PC-3 (cell line): Measurements from ENCODE around the gene TGFB1I1. TPM values are rescaled to one million over a fixed set of nuclear protein-coding genes. Genes with fewer than 3 reads are reported as not detected.

ENCODE experiments used
- ATAC-seq: fragments of 200-7000 bp; cut with Tn5 transposase; 2 replicates; pipeline ENCODE4 v1.9.1; 2020; ENCODE audit warnings: mild to moderate bottlenecking, moderate library complexity
- BruUV-seq: library from RNA; stranded (reverse); fragments of 400-500 nt; replicated peaks from 2 replicates; lab custom pipeline; 2021; lab: Mats Ljungman, UMichigan
- CTCF ChIA-PET: fragments of 300-600 bp; sonication (Branson Sonifier 250); formaldehyde crosslinking; loops from one replicate; lab custom pipeline; 2022; ENCODE audit warnings: antibody characterized with exemption; lab: Charles Lee
- POLR2A ChIA-PET: fragments of 300-600 bp; sonication (Branson Sonifier 250); formaldehyde crosslinking; loops from one replicate; lab custom pipeline; 2022; ENCODE audit warnings: antibody characterized with exemption; ENCODE audit not compliant: unreplicated experiment; lab: Charles Lee
- DNase-seq: peaks from one replicate; pipeline ENCODE4 v3.0.0-alpha.2; 2015
- H2AFZ ChIP-seq: fragments of 300-600 bp; sonication (generic); 2 replicates; pipeline ENCODE4 v1.6.0; 2016; ENCODE audit warnings: antibody characterized with exemption, low read length
- H3F3A ChIP-seq: fragments of 300-600 bp; sonication (generic); one replicate; pipeline ENCODE4 v1.6.0; 2017; ENCODE audit warnings: antibody characterized with exemption, low read length, control low read depth, mild to moderate bottlenecking; ENCODE audit not compliant: unreplicated experiment
- H3K27ac ChIP-seq: fragments of 300-600 bp; sonication (generic); 2 replicates; pipeline ENCODE4 v1.5.1; 2016; ENCODE audit warnings: mild to moderate bottlenecking, low read length
- H3K27me3 ChIP-seq: fragments of 300-600 bp; sonication (generic); 2 replicates; pipeline ENCODE4 v1.6.1; 2016; ENCODE audit warnings: low read length, mixed read lengths
- H3K36me3 ChIP-seq: fragments of 300-600 bp; sonication (generic); 2 replicates; pipeline ENCODE4 v1.6.1; 2016; ENCODE audit warnings: low read depth, mixed run types, low read length, mixed read lengths
- H3K4me1 ChIP-seq: fragments of 300-600 bp; sonication (generic); 2 replicates; pipeline ENCODE4 v1.5.1; 2016; ENCODE audit warnings: low read length; ENCODE audit not compliant: insufficient read depth
- H3K4me2 ChIP-seq: fragments of 300-600 bp; sonication (generic); 2 replicates; pipeline ENCODE4 v1.6.0; 2016; ENCODE audit warnings: low read length
- H3K4me3 ChIP-seq: fragments of 300-600 bp; sonication (generic); 2 replicates; pipeline ENCODE4 v1.5.1; 2016; ENCODE audit warnings: mild to moderate bottlenecking, low read length, mixed read lengths
- H3K79me2 ChIP-seq: fragments of 300-600 bp; sonication (generic); 2 replicates; pipeline ENCODE4 v1.6.1; 2017; ENCODE audit warnings: low read length, mixed read lengths
- H3K9ac ChIP-seq: fragments of 300-600 bp; sonication (generic); 2 replicates; pipeline ENCODE4 v1.6.0; 2016; ENCODE audit warnings: mild to moderate bottlenecking, low read length
- H3K9me2 ChIP-seq: fragments of 300-600 bp; sonication (generic); replicated peaks from 2 replicates; pipeline ENCODE4 v1.6.1; 2016; ENCODE audit warnings: mixed run types, low read length, mixed read lengths
- H3K9me3 ChIP-seq: fragments of 300-600 bp; sonication (generic); 2 replicates; pipeline ENCODE4 v1.6.1; 2016; ENCODE audit warnings: low read length, mixed read lengths
- H4K20me1 ChIP-seq: fragments of 300-600 bp; sonication (generic); 2 replicates; pipeline ENCODE4 v1.6.1; 2016; ENCODE audit warnings: low read length, mixed read lengths
- EZH2 ChIP-seq: fragments of 300-600 bp; sonication (generic); IDR thresholded peaks from one replicate; pipeline ENCODE4 v1.6.1; 2017; ENCODE audit warnings: antibody characterized with exemption, mild to moderate bottlenecking, low read length; ENCODE audit not compliant: unreplicated experiment
- EZH2phosphoT487 ChIP-seq: fragments of 300-600 bp; sonication (generic); IDR thresholded peaks from 2 replicates; pipeline ENCODE4 v1.6.1; 2018; ENCODE audit warnings: mild to moderate bottlenecking, antibody characterized with exemption, low read length, borderline replicate concordance
- intact Hi-C: fragments of 100-400 bp; cut with micrococcal nuclease; formaldehyde crosslinking; loops from 2 replicates; pipeline ENCODE4 v1.9.0; 2023
- total RNA-seq: library from RNA; depleted of rRNA; stranded (reverse); fragments of >200 nt; gene quantifications from 2 replicates; pipeline ENCODE4 v1.2.3, GENCODE V29; 2014
- TF ChIP-seq, protein P1 (sequence below): fragments of 300-600 bp; sonication (generic); conservative IDR thresholded peaks from 2 replicates; pipeline ENCODE4 v1.5.1; 2017; ENCODE audit warnings: antibody characterized with exemption, low read depth, mild to moderate bottlenecking, low read length

TGFB1I1 gene
- total RNA-seq, 1 experiment from 2014 or later: 11.2 TPM

DNA sequence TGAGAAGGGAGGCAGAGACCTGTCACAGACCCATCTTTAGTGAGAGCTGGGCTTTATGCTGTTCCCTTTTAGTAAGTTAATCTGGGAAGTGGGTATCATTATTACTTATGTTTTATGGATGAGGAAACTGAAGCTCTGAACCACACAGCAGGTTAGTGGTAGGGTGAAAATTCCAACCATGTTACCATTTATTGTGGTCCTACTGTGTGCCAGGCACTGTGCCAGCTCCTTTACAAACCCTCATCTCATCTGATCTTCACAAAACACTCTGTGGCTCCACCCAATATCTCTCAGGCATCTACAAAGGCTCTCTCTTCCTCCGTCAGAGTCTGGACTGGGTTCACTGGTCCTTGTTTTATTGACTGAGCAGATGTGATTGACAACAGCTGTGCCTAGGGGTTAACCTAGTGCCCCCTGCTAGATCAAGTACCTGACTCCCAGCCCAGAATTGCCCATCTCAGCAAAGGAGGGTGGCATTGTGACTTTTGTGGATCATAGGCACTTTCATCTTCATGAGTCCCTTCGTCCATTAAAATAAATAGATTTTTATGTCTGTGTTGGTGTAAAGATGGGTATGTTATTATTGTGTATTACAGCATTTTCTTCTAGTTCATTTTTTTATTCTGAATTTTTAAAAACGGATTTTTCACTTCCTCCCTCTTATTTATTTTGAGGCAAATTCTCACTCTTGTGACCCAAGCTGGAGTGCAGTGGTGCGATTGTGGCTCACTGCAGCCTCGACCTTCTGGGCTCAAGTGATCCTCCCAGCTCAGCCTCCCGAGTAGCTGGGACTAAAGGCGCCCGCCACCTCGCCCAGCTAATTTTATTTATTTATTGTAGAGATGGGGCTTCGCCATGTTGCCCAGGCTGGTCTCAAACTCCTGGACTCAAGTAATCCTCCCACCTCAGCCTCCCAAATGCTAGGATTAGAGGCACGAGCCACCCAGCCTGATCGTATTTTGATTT is 3.1 kb downstream of the TGFB1I1 start:
- TF ChIP-seq EZH2: no peak
- TF ChIP-seq, protein P1, sequence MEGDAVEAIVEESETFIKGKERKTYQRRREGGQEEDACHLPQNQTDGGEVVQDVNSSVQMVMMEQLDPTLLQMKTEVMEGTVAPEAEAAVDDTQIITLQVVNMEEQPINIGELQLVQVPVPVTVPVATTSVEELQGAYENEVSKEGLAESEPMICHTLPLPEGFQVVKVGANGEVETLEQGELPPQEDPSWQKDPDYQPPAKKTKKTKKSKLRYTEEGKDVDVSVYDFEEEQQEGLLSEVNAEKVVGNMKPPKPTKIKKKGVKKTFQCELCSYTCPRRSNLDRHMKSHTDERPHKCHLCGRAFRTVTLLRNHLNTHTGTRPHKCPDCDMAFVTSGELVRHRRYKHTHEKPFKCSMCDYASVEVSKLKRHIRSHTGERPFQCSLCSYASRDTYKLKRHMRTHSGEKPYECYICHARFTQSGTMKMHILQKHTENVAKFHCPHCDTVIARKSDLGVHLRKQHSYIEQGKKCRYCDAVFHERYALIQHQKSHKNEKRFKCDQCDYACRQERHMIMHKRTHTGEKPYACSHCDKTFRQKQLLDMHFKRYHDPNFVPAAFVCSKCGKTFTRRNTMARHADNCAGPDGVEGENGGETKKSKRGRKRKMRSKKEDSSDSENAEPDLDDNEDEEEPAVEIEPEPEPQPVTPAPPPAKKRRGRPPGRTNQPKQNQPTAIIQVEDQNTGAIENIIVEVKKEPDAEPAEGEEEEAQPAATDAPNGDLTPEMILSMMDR: no peak
- TF ChIP-seq EZH2phosphoT487: no peak
- Histone ChIP-seq H4K20me1 (no peaks in the 10 kb centered on the region), H2AFZ (no peak overlapping the region), H3K4me1 (no peaks in the 10 kb centered on the region; the same call in 1 of the 2 replicates), H3K9me2 (no peaks in the 10 kb centered on the region), H3K9ac (no peak overlapping the region), H3K4me3 (no peak overlapping the region), H3K9me3 (no peaks in the 10 kb centered on the region), H3K79me2 (no peaks in the 10 kb centered on the region), H3K27ac (no peak overlapping the region), H3K36me3 (no peaks in the 10 kb centered on the region), H3K4me2 (no peak overlapping the region), H3K27me3 (no peaks in the 10 kb centered on the region), H3F3A (no peaks in the 10 kb centered on the region)
- ATAC-seq: no peak
- POLR2A ChIA-PET: no interaction called here
- intact Hi-C loops: no loop called here
- BruUV-seq: no TSS peak
- DNase-seq: no peak
- CTCF ChIA-PET: no interaction called here

DNA sequence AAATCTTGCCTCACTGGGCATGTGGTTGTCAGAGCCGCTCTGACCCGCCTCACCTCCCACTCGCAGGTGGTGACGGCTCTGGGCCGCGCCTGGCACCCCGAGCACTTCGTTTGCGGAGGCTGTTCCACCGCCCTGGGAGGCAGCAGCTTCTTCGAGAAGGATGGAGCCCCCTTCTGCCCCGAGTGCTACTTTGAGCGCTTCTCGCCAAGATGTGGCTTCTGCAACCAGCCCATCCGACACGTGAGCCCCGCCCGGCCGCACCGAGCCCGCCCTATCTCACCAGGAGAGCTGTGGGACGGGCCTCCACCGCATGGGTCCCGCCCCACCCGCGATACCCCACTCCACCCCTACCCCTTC is 4.0 kb downstream of the TGFB1I1 start:
- Histone ChIP-seq H2AFZ (no peak overlapping the region), H3K79me2 (no peaks in the 10 kb centered on the region), H3K4me2 (no peak overlapping the region), H3K9ac (no peak overlapping the region), H3K4me3 (no peak overlapping the region), H3K27ac (no peak overlapping the region), H3K27me3 (no peaks in the 10 kb centered on the region), H3K4me1 (no peaks in the 10 kb centered on the region; the same call in 1 of the 2 replicates), H3K9me3 (no peaks in the 10 kb centered on the region), H3F3A (no peaks in the 10 kb centered on the region), H3K9me2 (no peaks in the 10 kb centered on the region), H3K36me3 (no peaks in the 10 kb centered on the region), H4K20me1 (no peaks in the 10 kb centered on the region)
- ChIA-PET CTCF (no interaction called here), POLR2A (no interaction called here)
- ATAC-seq (no peak), DNase-seq (no peak)
- BruUV-seq: no TSS peak
- intact Hi-C loops: no loop called here
- no peak for TF ChIP-seq EZH2
- TF ChIP-seq EZH2phosphoT487: no peak
- TF ChIP-seq, protein P1: no peak
